NAMALWA (cell line): Measurements from ENCODE around the gene PDZD8.
"Not testable (repeated sequence)": the region's sequence is repeated elsewhere in the genome, so short reads cannot be mapped to it uniquely, and the experiment has no call there.

Experiments
- DNase-seq: peaks from one replicate; pipeline ENCODE4 v3.0.0-alpha.2; 2015; ENCODE audit warnings: low spot score

Gene PDZD8

DNA sequence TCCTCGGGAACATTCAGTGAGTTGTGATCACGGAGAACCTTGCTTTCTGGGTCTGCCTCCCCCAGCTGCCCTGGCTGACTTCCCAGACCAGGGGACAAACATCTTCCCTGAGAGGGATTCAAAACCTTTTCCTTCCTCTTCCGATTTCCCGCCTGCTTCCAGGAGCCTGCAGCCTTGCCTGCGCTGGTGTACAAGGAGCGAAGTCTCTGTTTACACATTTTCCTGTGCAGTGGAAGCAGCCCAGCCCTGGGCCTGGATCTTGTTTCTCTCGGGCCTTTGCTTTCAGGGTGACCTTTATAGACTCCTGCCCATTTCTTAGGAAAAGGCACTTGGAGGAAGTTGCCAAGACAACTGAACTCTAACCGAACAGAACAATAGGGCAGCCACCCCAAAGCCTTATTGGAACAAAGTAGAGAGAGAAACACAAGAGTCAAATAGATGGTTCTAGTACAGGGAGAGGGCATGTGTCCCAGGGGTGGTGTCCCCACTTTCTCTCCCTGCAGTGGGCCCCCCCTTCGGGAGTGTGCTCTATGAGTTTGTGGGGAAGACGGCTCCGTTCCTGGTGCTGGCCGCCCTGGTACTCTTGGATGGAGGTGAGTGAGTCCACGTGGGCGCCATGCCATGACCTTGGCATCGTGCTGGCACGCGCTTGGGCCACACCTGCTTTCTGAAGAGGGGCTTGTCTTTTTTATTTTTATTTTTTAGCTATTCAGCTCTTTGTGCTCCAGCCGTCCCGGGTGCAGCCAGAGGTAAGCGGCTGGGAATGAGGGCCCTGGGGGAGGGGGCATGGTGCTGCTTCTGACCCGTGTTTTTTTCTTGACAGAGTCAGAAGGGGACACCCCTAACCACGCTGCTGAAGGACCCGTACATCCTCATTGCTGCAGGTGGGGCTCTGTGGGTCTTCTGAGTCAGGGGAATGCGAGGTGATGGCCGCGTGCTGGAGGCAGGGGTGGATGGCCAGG, 120.2 kb downstream of the PDZD8 start:
- no peak for DNase-seq

DNA sequence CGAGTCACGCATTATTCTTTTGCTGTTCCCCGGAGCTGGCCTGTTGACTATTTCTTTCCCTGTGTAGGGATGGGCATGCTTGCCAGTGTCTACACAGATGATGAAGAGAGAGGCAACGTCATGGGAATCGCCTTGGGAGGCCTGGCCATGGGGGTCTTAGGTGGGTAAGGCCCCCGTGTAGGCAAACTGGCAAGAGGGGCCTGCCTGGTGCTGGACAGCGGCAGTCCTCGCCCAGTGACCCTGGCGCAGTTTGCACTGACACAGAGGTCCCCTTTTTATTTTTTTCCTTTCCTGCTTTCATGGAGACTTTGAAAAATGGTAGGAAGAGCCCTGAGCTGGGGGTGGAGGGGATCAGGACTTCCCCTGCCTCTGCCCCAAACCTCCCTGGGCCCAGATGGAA, 120.9 kb downstream of the PDZD8 start:
- DNase-seq, result no peak

DNA sequence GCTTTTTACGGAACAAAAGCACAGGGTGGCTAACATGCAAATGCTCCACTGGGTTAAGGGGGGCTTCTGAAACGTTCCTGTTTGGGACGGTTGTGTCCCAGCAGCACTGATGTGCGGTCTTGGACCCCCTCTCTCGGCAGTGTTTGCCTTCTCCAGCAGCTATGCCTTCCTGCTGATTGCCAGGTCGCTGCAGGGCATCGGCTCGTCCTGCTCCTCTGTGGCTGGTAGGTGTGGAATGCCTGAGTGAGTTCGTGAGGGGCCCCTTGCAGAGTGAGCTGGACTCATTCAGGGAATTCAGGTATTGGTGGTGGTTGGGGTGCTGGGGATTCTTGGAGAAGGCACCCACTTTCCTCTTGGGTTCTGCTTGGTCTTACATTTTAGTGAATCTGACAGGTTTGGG, 121.3 kb downstream of the PDZD8 start:
- no peak for DNase-seq

DNA sequence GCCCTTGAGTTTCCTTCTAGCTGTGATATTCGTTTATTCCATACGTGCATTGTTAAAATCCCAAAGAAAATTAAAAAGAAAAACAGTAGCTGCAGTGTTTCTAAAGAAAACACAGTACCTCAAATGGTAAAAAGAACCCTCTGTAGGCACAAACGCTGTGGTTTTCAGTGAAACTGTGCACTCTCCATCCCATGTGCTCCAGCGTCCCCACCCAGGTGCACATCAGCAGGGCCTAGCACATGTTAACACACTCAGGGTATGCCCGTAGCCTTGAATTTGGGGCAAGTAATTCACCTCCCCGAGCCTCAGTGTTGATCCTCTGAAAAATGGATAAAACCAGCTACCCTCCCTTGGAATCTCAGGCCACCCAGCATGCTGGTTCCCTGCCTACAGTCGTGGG, 124.8 kb downstream of the PDZD8 start:
- no peak for DNase-seq

DNA sequence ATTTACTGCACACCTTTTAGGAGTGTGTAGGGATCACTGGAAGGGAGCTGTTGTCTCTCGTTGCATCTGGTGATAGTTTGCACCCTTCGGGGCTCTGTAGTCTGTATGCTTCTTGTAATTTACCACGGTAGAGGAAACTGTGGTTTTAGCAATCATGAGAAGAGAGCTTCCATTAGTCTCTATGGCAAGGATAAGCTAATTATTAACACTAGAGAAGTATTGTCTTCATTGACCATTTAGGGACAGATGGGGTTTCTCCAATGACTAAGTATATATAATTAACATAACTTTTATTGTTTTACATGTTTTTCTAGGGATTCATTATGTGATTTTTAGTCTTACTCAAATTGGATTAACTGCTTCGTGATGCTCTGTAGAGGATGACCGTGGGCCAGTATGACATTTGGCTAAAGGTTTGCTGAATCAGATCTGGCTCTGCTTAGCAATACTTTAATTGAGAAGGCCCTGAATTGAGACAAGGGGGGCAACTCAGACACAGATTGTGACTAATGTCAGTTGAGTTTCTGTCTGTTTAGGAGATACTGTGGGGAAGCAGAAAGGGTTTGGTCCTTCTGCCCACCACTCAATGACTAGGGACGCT, 125.6 kb downstream of the PDZD8 start:
- no peak for DNase-seq

DNA sequence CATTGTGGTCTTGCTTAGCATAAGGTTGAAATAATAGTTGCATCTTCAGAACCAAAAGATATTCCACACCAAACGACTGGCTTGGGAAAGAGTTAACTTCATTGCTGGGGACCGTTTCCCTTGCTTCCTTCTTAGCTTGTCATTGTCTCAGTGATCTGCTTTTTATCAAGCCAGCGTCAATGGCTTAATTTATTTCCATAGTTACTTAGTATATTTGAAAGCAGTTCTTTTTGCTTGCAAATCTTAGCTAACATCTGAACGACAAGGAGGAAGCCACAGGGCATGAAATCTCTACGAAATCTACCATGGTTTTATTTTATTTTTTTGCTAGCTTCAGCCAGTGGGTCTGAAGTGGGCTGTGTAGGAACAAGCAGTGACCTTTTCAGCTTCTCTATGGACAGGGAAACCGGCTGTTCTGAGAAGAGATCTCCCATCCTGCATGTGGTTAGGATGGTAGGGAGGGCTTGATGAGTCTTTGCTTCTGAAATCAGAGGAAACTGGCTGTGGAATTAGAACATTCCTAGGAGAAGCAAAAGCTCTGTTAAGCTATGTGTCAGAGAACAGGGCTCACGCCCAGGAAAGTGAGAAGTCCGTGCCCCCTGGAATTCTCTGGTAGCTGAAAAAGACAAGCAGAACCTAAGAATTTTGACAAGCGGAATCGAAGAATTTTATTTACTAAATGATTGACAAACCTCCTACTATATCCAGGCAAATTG, 126.3 kb downstream of the PDZD8 start:
- DNase-seq, result no peak

DNA sequence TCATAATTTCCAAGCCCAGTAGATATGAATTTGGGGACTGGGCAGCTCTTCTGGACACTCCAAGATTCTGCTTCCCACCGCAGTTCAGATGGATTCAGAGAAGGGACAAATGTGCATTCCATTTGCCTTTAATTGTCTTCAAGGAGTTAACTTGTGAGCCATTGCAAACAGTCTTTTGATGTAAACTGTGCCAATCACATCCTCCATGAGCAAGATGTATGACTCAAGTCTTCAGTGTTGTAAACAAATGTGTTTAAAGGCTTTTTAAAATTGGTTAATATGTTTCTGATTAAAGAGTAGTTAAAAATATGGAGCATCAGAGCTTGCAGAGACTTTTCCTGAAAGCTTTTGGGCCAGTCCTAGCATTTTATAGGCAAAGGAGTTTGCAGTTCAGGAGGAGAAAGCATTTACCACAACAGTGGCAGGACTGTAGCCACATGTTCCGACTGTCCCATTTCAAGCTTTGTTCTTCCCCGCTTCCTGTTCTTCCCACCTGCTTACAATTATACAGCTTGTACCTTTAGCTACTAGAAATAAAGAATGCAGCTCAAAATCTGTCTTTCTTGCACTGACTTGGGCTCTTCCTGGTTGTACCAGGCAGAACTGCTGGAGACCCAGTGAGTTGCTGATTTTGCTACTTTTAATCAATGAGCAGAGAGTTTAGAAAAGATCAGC, 128.1 kb downstream of the PDZD8 start:
- no peak for DNase-seq

DNA sequence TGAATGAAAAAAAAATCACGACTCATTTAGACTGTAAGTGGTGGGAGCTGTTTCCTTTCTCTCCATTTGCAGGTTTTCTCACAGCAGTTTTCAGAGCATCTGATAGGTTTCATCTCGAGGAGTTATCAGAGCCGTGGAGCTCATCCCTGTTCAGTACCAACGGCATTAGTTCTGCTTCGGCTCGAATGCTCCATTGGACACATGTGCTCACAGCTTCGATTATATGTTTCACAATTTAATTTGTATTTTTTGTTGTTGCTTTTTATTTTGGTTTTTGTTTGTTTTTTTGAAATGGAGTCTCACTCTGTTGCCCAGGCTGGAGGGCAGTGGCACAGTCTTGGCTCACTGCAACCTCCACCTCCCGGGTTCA, 132.8 kb downstream of the PDZD8 start:
- no peak for DNase-seq

DNA sequence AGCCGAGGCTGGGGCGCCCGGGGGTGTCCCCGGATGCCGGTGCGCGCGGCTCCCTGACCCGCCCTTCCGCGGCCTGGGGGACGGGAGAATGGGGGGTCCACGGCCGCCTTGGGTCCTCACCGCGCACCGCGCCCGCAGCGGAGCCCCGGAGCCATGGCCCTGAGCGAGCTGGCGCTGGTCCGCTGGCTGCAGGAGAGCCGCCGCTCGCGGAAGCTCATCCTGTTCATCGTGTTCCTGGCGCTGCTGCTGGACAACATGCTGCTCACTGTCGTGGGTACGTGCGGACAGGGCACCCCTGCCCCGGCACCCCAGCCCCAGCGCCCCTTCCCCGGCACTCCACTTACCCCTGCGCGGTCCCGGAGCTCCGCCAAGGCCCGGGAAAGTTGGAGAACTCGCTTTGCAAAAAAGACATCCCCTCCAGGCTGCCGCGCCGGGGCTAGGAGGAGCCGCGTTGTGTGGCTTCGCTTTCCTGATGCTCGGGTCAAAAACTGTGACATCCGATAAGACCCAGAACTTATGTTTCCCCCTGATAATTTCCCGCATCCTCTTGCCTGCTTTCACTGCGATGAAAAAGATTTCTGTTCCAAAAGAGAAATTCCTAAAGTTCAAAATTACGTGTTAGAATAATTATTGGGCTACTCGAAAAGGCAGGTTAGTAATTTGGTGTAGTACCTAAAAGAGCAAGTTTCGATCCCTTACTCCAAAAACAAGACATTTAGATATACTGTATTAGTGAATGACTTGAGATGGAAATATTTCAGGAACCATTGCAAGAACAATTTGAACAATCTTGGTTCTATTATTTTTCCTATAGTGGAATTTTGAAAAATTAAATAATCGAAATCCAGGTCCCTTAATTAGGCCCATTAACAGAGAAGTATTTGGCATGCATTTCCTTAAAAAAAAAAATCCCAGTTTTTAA, 133.4 kb downstream of the PDZD8 start:
- DNase-seq, result no peak

DNA sequence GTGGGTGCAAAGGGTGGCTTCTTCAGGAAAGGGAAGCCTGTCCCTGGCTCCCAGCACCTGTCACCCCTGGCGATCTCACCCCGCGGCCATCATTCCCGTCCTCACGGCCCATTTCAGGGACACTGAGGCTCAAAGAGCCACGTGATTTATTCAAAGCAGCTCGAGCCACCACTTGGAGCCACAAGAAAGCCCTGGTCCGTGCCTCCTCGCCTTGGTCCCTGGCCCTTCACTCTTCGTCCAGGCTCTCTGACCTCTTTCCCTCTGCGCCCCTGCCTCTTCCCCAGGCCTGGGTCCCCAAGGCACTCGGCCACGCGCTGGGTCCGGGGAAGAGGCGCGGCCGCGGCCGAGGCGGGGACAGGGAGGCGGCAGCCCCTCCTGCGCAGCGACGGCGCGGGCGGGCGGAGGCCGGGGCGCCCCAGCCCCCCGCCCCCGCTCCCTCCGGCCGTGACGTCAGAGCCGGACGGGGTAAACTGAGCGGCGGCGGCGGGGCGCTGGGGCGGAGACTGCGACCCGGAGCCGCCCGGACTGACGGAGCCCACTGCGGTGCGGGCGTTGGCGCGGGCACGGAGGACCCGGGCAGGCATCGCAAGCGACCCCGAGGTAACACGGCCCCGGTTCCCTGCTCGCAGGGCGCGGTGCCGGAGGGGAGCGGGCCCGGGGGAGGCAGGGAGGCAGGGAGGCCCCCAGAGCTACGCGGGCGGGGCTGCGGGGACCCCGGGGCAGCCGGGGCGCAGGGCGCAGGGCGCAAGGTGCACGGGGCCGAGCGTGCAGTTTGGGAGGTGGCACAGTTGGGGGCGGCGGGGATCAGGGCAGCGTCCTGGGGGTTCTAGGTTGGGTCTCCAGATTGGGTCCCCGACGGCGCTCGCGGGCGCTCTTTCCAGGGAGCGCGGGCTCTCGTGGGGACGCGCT, 134.4 kb downstream of the PDZD8 start, which contains the start of gene SLC18A2:
Gene SLC18A2, plus strand, starts transcription at position 494 of the 909 bp plus-strand sequence. CDS start 580 bp downstream, outside the sequence.
- DNase-seq, result no peak

DNA sequence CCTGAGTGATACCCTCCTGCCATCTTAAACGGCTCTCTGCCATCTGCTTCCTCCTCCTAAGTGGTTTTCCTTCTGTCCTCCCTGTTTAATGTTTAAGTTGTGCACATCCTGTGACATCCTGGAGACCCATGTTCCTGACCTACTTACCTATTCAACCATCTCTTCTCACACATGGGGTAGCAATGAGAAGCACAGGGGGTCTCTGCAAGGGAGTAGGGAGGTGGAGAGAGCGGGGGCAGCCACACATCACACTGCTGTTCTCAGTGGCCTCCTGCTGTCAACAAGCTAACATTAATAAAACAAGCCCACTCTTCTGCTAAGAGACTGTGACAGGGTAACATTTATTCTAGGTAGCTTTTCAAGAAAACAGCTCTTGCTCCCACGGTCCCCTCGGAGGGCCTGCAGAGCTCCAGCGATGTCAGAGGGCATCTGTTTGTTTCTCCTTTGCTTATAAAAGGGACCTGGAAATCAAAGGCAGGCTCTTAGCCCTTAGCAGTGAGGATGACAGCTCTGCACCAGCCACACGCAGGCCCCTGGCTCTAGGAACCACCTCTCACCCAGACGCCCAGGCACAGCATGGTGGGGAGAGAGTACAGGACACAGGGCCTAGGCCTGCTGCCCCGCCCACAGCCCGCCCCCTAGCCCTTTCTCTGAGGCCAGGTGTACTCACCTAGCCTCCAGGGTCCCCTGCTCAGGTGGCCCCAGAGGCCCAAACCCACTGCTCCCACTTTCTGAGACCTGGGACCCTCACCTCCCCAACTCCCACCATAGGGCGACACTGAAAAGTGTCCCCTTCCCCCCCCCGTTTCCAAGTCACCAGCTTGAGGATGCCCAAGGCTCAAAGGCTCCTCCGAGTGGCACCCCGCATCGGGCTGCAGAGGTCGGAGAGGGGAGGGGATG, 135.3 kb downstream of the PDZD8 start:
- DNase-seq, result no peak

DNA sequence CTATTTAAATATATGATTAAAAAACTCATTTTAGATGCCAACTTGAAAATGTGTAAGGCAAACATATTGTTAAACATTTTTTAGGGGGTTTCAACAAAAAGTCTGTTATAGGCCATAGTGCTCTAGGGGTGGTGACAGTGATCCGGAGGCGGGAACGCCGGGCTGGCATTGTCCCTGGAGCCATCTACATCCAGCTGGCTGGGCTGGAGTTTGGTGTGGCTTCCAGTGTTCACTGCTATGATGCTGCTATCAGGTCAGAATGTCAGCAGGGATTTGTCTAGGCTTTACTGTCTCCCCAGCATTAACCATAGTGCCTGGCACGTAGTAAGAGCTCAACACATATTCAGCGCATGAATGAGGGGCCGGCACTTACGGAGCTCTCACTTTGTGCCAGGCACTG, 136.2 kb downstream of the PDZD8 start:
- DNase-seq, result no peak

DNA sequence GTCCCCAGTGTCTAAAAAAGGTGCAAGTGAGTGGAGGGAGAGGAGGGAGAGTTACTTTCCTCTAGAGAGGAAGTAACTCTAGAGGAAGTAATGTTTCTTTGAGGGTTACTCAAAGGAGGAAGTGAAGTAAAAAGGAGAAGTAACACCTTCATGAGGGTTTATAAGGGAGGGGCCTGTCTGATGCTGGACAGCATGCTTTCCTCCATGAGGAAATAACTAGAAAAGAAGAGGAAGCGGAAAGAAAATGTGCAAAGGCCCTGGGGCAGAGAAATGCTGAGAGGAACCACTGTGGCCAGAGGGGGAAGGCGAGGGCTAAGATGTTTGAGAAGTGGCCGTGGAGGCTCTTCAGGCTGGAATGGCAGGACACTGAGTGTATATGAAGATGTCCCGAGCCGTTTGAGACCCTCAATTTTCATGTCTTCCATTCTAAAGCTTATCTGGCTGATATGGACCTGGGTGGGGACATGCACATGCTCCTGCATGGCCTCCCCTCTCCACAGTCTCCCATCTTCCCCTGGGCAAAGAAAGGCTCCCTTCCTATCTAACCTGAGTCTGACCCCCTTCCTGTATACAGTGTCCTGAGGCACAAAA, 137.7 kb downstream of the PDZD8 start:
- peak; percentile 41 for DNase-seq

DNA sequence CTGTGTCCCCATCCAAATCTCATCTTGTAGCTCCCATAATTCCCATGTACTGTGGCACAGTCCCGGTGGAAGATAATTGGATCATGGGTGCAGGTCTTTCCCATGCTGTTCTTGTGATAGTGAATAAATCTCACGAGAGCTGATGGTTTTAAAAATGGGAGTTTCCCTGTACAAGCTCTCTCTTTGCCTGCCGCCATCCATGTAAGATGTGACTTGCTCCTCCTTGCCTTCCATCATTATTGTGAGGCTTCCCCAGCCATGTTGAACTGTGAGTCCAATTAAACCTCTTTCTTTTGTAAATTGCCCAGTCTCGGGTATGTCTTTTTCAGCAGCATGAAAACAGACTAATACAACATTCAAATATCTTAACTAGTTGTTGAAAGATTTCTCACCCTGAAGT, 145.1 kb downstream of the PDZD8 start:
- DNase-seq, result not testable (repeated sequence)

DNA sequence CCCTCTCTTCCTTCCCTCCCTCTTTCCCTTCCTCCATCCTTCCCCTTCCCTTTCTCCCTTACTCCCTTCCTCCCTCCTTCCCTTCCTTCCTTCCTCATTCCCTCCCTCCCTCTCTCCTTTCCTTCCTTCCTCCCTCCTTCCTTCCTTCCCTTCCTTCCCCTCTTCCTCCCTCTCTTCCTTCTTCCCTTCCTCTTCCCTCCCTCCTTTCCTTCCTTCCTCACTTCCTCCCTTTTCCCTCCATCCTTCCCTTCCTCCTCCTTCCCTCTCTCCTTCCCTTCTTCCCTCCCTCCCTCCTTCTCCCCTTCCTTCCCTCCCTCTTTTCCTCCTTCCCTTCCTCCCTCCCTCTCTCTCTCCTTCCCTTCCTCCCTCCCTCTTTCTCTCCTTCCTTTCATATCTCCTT, 147.0 kb downstream of the PDZD8 start:
- DNase-seq, result no peak
